Fibroblast of lung (primary cell): ENCODE results near the gene TMEM244. TPM values are rescaled to one million over a fixed set of nuclear protein-coding genes. Genes with fewer than 3 reads are reported as not detected.
A peak's percentile ranks its signal among the peaks of the same experiment; 100 is the strongest.

Source experiments
- DNase-seq, 2 donors: peaks; one replicate each; pipeline versions ENCODE4 v3.0.0 to v3.0.0-alpha.2; 2010; ENCODE audit warnings: low read depth in 2 of 2
- H2AFZ ChIP-seq: 2 replicates; pipeline ENCODE4 v1.5.1; 2012; ENCODE audit warnings: low read length, control low read depth, inconsistent platforms
- H3K27ac ChIP-seq: 2 replicates; pipeline ENCODE4 v1.5.1; 2011; ENCODE audit warnings: low read length, control low read depth; ENCODE audit not compliant: insufficient read depth
- H3K27me3 ChIP-seq: 2 replicates; pipeline ENCODE4 v1.5.1; 2011; ENCODE audit warnings: mild to moderate bottlenecking, low read length; ENCODE audit not compliant: control insufficient read depth, insufficient read depth
- H3K36me3 ChIP-seq: 2 replicates; pipeline ENCODE4 v1.5.1; 2011; ENCODE audit warnings: low read length; ENCODE audit not compliant: control insufficient read depth, insufficient read depth
- H3K4me1 ChIP-seq: 2 replicates; pipeline ENCODE4 v1.5.1; 2011; ENCODE audit warnings: low read length; ENCODE audit not compliant: control insufficient read depth, insufficient read depth; ENCODE audit errors: extremely low read depth
- H3K4me2 ChIP-seq: 2 replicates; pipeline ENCODE4 v1.5.1; 2011; ENCODE audit warnings: low read length, control low read depth; ENCODE audit not compliant: insufficient read depth; ENCODE audit errors: extremely low read depth
- H3K4me3 ChIP-seq, 4 experiments: fragments of 200-600 bp in 1 of 4; sonication (generic) in 1 of 4; replicated peaks in 1 of 4; 2 replicates each; pipeline ENCODE4 v1.5.1; 2011 to 2016; ENCODE audit warnings: low read length in 4 of 4, low read depth in 3 of 4, mild to moderate bottlenecking in 3 of 4, control low read depth in 2 of 4, inconsistent platforms in 1 of 4, mixed read lengths in 1 of 4; ENCODE audit not compliant: insufficient read depth in 1 of 4; ENCODE audit errors: control extremely low read depth in 1 of 4
- H3K79me2 ChIP-seq: 2 replicates; pipeline ENCODE4 v1.5.1; 2012; ENCODE audit warnings: mild to moderate bottlenecking, low read length, inconsistent platforms; ENCODE audit not compliant: control insufficient read depth, insufficient read depth
- H3K9ac ChIP-seq: 2 replicates; pipeline ENCODE4 v1.5.1; 2011; ENCODE audit warnings: mild to moderate bottlenecking, low read length, control low read depth; ENCODE audit not compliant: insufficient read depth
- H3K9me3 ChIP-seq: 2 replicates; pipeline ENCODE4 v1.5.1; 2012; ENCODE audit warnings: low read depth, low read length; ENCODE audit not compliant: control insufficient read depth, insufficient read depth
- H4K20me1 ChIP-seq: 2 replicates; pipeline ENCODE4 v1.5.1; 2011; ENCODE audit warnings: low read length; ENCODE audit not compliant: control insufficient read depth, insufficient read depth; ENCODE audit errors: extremely low read depth
- CTCF ChIP-seq, 2 donors: IDR thresholded peaks in 1 of 2; conservative IDR thresholded peaks in 1 of 2; 1 replicate in 1 of 2; 2 replicates in 1 of 2; pipeline ENCODE4 v1.5.1; 2011 to 2012; ENCODE audit warnings: low read length in 2 of 2, control low read depth in 1 of 2, inconsistent platforms in 1 of 2, low read depth in 1 of 2, mild to moderate bottlenecking in 1 of 2
- EZH2 ChIP-seq: IDR thresholded peaks from 2 replicates; pipeline ENCODE4 v1.5.1; 2012; ENCODE audit warnings: low read length, control low read depth, mild to moderate bottlenecking; ENCODE audit errors: missing control alignments
- polyA plus RNA-seq, 2 donors: library from polyadenylated mRNA; depleted of rRNA in 1 of 2; stranded (reverse) in 1 of 2; unstranded in 1 of 2; fragments of >200 nt; gene quantifications; 2 replicates each; pipeline ENCODE4 v1.2.1, GENCODE V29; 2011 to 2012; ENCODE audit warnings: missing spikeins in 1 of 2
- total RNA-seq: library from RNA; depleted of rRNA; stranded (reverse); fragments of >200 nt; gene quantifications from 2 replicates; pipeline ENCODE4 v1.2.1, GENCODE V29; 2014

Gene TMEM244
- total and polyA plus RNA-seq, 2 donors (not counting 1 experiment from before 2014, with no cell fraction given) = not detected

GRCh38 chr6:129857838-129858237, 3.3 kb downstream of the TMEM244 start:
- H4K20me1 ChIP-seq = no peaks in the 10 kb centered on the region
- H3K79me2 ChIP-seq = no peaks in the 10 kb centered on the region
- H3K27ac ChIP-seq = no peak overlapping the region
- H2AFZ ChIP-seq = no peak overlapping the region
- TF ChIP-seq CTCF (conservative IDR thresholded peaks at IDR 0.05 in 1 of 2, IDR thresholded peaks at IDR 0.05 in 1 of 2; ENCODE audit: low read depth in 1 of 2, low read length in 2 of 2) = no peak
- TF ChIP-seq EZH2 = no peak
- no peaks in the 10 kb centered on the region for H3K36me3 ChIP-seq
- H3K27me3 ChIP-seq = no peaks in the 10 kb centered on the region
- H3K4me2 ChIP-seq = no peak overlapping the region
- peaks cover 7% of the 10 kb centered on the region for H3K4me1 ChIP-seq
- no peaks in the 10 kb centered on the region for H3K9me3 ChIP-seq
- no peak overlapping the region for H3K4me3 ChIP-seq
- no peak for DNase-seq
- H3K9ac ChIP-seq = no peak overlapping the region

GRCh38 chr6:129853996-129854711, 7.0 kb downstream of the TMEM244 start:
- peak; percentile 54 to 84 for DNase-seq
- Histone ChIP-seq H3K79me2 (no peaks in the 10 kb centered on the region), H3K36me3 (no peaks in the 10 kb centered on the region), H3K9me3 (no peaks in the 10 kb centered on the region), H3K9ac (no peak overlapping the region), H3K4me1 (peaks cover 2% of the 10 kb centered on the region), H3K4me2 (no peak overlapping the region), H2AFZ (no peak overlapping the region), H3K27ac (no peak overlapping the region), H3K4me3 (no peak overlapping the region), H3K27me3 (no peaks in the 10 kb centered on the region), H4K20me1 (no peaks in the 10 kb centered on the region)
- TF ChIP-seq EZH2 (no peak), CTCF (conservative IDR thresholded peaks at IDR 0.05 in 1 of 2, IDR thresholded peaks at IDR 0.05 in 1 of 2; ENCODE audit: low read depth in 1 of 2, low read length in 2 of 2) (no peak)

- H3K9me3 ChIP-seq = no peaks in the 10 kb centered on the region
These were observed 8.8 kb downstream of the TMEM244 start for GRCh38 chr6:129852257-129852858.

More at GRCh38 chr6:129852257-129852858, 8.8 kb downstream of the TMEM244 start:
- Histone ChIP-seq H3K4me1 (peaks cover 2% of the 10 kb centered on the region), H3K4me3 (no peak overlapping the region), H2AFZ (no peak overlapping the region), H3K4me2 (no peak overlapping the region), H3K36me3 (no peaks in the 10 kb centered on the region), H3K27ac (no peak overlapping the region), H3K79me2 (no peaks in the 10 kb centered on the region), H3K27me3 (no peaks in the 10 kb centered on the region), H3K9ac (no peak overlapping the region), H4K20me1 (no peaks in the 10 kb centered on the region)
- TF ChIP-seq EZH2 (no peak), CTCF (conservative IDR thresholded peaks at IDR 0.05 in 1 of 2, IDR thresholded peaks at IDR 0.05 in 1 of 2; ENCODE audit: low read depth in 1 of 2, low read length in 2 of 2) (no peak)
- peak in 1 of 2 donors; percentile 51 for DNase-seq
